LNCAP (cell line): ENCODE data around the gene TBC1D24.

Source experiments
- CTCF ChIP-seq: fragments of 450-650 bp; IDR thresholded peaks from 2 replicates; pipeline ENCODE4 v1.5.1; 2017; ENCODE audit warnings: mild to moderate bottlenecking

Gene TBC1D24

DNA sequence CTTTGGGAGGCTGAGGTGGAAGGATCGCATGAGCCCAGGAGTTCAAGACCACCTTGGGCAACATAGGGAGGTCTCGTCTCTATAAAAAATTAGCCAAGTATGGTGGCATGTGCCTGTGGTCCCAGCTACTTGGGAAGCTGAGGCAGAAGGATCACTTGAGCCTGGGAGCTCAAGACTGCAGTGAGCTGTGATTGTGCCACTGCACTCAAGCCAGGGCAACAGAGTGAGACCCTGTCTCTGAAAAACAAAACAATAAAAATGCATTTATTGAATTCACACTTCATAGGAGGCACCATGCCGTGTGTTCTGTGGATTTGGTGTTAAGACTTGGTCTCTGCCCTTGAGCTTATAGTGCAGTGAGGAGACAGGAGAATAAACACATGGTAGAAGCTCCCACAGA is 2.4 kb downstream of the TBC1D24 start:
- no peak for TF ChIP-seq CTCF

DNA sequence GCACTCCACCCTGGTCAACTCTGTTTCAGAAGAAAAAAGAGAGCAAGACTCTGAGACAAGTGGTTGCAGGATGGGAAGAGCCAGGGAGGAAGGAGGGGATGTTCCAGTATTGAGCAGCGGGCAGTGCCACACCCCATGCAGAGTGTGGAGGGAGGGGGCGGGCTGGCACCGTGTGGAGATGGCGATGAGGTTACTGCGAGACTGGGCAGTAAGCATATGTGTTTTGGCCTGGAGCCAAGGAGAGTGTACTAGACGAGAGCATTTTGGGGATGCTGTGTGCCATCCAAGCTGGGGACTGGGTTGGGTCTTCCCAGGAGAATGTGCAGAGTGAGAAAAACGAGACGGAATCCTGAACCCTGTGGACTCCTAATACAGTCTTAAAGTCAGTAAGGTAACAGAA is 3.4 kb downstream of the TBC1D24 start:
- TF ChIP-seq CTCF = no peak

GRCh38 chr16:2480948-2481347 is 6.0 kb downstream of the TBC1D24 start:
- no peak for TF ChIP-seq CTCF

- no peak for TF ChIP-seq CTCF
These were observed 6.7 kb downstream of the TBC1D24 start for GRCh38 chr16:2481676-2482075.

GRCh38 chr16:2482249-2482648 is 7.3 kb downstream of the TBC1D24 start:
- no peak for TF ChIP-seq CTCF

DNA sequence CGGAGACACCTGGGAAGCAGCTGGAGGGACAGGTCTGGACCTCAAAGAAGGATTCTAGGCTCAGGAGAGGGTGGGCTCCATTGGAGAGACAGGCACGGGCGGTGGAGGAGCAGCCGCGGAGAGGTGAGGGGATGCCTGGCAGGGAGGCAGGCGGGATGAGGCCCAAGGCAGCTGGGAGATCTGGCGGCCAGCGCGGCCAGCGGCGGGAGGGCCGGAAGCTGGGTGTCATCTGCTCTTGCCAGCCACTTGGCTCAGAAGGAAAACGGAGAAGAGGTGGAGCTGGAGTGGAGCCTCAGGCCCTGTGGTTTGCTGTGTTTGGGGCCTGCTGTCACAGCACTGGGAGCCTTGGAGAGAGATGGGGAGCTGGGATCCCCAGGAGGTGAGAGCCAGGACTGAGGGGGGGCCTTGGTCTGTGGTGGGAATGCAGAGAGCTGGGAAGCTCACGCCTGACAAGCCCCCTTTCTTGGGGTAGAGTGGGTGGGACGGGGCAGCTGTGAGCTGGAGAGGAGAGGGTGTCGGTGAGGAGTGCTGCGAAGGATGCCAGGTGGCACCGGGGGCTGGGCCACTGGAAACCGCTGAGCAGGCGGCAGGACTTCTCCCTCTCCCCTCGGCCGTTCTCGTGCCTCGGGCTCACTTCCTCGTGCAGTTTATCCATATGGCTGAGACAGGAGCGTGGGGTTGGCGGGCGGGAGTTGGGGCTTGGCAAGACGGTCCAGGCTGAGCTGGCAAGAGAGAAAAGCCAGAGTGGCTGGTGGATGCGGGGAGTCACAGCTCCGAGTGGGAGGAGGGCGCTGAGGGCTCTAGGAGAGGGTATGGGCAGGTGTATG is 8.0 kb downstream of the TBC1D24 start:
- TF ChIP-seq CTCF = no peak

GRCh38 chr16:2483939-2484897 is 9.3 kb downstream of the TBC1D24 start:
- TF ChIP-seq CTCF = no peak
